Progenitor cell of endocrine pancreas (in vitro differentiated cells): ENCODE results near the gene DTNBP1. TPM values are rescaled to one million over a fixed set of nuclear protein-coding genes. Genes with fewer than 3 reads are reported as not detected.

Source experiments
- DNase-seq: peaks from one replicate; pipeline ENCODE4 v3.0.0; 2021; ENCODE audit warnings: low spot score; ENCODE audit not compliant: unreplicated experiment
- H3K27ac Mint-ChIP-seq: 2 replicates; pipeline ENCODE4 v1.8.0; 2021; ENCODE audit warnings: mild to moderate bottlenecking, moderate library complexity, mixed read lengths
- H3K27me3 Mint-ChIP-seq: 2 replicates; pipeline ENCODE4 v1.8.0; 2021; ENCODE audit warnings: mixed read lengths
- H3K36me3 Mint-ChIP-seq: 2 replicates; pipeline ENCODE4 v1.8.0; 2022; ENCODE audit warnings: mixed read lengths; ENCODE audit not compliant: insufficient read depth
- H3K4me1 Mint-ChIP-seq: 2 replicates; pipeline ENCODE4 v1.8.0; 2021; ENCODE audit warnings: low read depth, mixed read lengths
- H3K4me3 Mint-ChIP-seq: 2 replicates; pipeline ENCODE4 v1.8.0; 2021; ENCODE audit warnings: low read depth, mild to moderate bottlenecking, moderate library complexity, mixed read lengths
- H3K9me3 Mint-ChIP-seq: 2 replicates; pipeline ENCODE4 v1.8.0; 2021; ENCODE audit warnings: low read depth, mixed read lengths
- CTCF ChIP-seq: fragments of 200-600 bp; sonication (generic); IDR thresholded peaks from one replicate; pipeline ENCODE4 v1.5.0; 2021; ENCODE audit warnings: antibody characterized with exemption, mild to moderate bottlenecking; ENCODE audit not compliant: unreplicated experiment
- total RNA-seq: library from RNA; stranded (reverse); gene quantifications from 2 replicates; pipeline ENCODE4 v1.2.1, GENCODE V29; 2021

Gene DTNBP1
- total RNA-seq, 1 donor from 2014 or later, result 17.7 TPM

GRCh38 chr6:15570171-15570570 lies 92.7 kb downstream of the DTNBP1 start:
- no peak for DNase-seq
- H3K27me3 Mint-ChIP-seq, result no peaks in the 10 kb centered on the region
- peaks cover 3% of the 10 kb centered on the region for H3K36me3 Mint-ChIP-seq
- peaks cover 6% of the 10 kb centered on the region for H3K4me1 Mint-ChIP-seq
- H3K27ac Mint-ChIP-seq, result no peak overlapping the region
- no peak overlapping the region for H3K4me3 Mint-ChIP-seq
- TF ChIP-seq CTCF, result no peak
- no peaks in the 10 kb centered on the region for H3K9me3 Mint-ChIP-seq

GRCh38 chr6:15569035-15569995 lies 93.5 kb downstream of the DTNBP1 start:
- no peaks in the 10 kb centered on the region for H3K27me3 Mint-ChIP-seq
- TF ChIP-seq CTCF, result no peak
- peaks cover 6% of the 10 kb centered on the region for H3K4me1 Mint-ChIP-seq
- no peak overlapping the region for H3K4me3 Mint-ChIP-seq
- H3K36me3 Mint-ChIP-seq, result peaks cover 3% of the 10 kb centered on the region
- no peaks in the 10 kb centered on the region for H3K9me3 Mint-ChIP-seq
- peak overlapping the region; percentile 28 for H3K27ac Mint-ChIP-seq
- no peak for DNase-seq

- no peak for DNase-seq
- Mint-ChIP-seq H3K4me3 (no peak overlapping the region), H3K9me3 (no peaks in the 10 kb centered on the region), H3K27ac (no peak overlapping the region), H3K27me3 (no peaks in the 10 kb centered on the region), H3K4me1 (peaks cover 6% of the 10 kb centered on the region), H3K36me3 (peaks cover 1% of the 10 kb centered on the region)
- TF ChIP-seq CTCF, result no peak
Observed at GRCh38 chr6:15562977-15563376, 99.9 kb downstream of the DTNBP1 start.

- Mint-ChIP-seq H3K9me3 (no peaks in the 10 kb centered on the region), H3K36me3 (peaks cover 1% of the 10 kb centered on the region), H3K4me3 (no peak overlapping the region), H3K4me1 (peaks cover 6% of the 10 kb centered on the region), H3K27ac (no peak overlapping the region), H3K27me3 (no peaks in the 10 kb centered on the region)
- TF ChIP-seq CTCF, result no peak
- DNase-seq, result no peak
Observed at GRCh38 chr6:15561447-15562199, 101.2 kb downstream of the DTNBP1 start.

- no peak for DNase-seq
- Mint-ChIP-seq H3K4me3 (no peak overlapping the region), H3K9me3 (no peaks in the 10 kb centered on the region), H3K4me1 (peaks cover 6% of the 10 kb centered on the region), H3K27ac (no peak overlapping the region), H3K36me3 (peaks cover 1% of the 10 kb centered on the region), H3K27me3 (no peaks in the 10 kb centered on the region)
- TF ChIP-seq CTCF, result no peak
Observed at GRCh38 chr6:15560713-15561112, 102.1 kb downstream of the DTNBP1 start.
